SHP77 (cell line): ENCODE data around the gene GNAO1.

ENCODE experiments used
- DNase-seq, 2 experiments: peaks; one replicate each; lab custom pipeline; 2025; lab: John Stamatoyannopoulos, UW

Gene GNAO1

DNA sequence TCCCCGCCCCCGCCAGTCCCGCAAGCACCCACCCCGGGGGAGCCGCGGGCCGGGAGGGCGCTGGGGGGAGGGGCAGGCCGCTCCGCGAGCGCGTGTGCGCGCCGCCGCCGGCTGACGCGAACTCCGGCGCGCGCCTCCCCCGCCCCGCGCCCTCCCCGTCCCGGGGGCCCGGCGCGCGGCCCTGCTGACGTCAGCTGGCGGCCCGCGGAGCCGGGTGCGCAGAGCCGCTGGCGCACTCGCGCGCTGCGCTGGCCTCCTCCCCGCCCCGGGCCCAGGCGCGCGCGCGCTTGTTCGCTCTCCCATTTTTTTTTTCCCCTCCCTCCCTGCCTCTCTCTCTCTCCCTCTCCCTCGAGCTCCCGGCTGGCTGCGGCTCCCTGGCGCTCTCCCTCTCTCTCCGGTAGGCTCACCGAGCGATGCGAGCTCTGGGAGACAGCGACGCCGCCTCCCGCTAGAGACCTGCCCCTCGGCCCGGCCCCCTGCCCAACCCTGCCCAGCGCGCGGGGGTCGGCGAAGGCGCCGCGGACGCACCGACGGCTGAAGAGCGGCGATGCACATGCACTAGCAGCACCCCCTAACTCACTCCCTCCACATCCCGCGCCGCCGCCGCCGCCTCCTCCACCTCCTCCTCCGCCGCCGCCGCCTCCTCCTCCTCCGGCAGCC is at the start of gene GNAO1:
GNAO1 (plus strand) TSS at position 334 of the 660 bp plus-strand sequence. CDS start 747 bp downstream, outside the sequence.
- DNase-seq, result peak; percentile 69 to 81

DNA sequence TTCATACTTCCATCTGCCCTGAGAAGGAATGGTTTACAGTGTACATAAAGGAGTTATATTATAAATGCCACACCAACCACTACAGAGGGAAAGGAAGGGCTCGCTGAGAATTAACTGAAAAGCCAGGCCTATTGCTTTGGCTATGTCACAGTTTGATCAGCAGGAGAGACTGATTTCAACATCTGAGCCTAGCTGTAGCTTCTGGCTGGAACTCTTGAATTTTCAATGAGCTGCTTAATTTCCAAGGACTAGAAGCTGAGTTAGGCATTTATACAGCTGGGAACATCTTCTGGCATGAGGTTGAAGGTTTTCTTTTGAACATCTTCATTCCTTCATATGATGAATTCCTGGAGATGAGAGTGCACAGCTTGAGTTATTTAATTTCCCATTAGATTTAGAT is 47.6 kb upstream of the GNAO1 start:
- no peak for DNase-seq

DNA sequence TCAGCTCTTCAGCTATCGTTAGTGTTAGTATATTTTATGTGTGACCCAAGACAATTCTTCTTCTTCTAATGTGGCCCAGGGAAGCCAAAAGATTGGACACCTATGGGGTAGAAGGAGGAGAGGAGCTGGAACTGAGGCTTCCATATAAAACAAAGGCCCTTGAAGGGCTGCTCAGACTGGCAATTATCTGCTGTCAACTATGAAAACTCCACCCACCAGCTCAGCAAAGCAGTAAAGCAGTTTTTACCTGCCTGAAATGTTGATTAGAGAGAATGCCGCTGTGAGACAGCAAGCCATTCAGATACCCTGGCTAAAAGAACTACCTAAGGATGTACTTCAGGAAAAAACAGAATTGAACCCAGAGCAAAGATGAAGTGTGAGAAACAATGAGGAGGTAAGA is 45.9 kb upstream of the GNAO1 start:
- no peak for DNase-seq

DNA sequence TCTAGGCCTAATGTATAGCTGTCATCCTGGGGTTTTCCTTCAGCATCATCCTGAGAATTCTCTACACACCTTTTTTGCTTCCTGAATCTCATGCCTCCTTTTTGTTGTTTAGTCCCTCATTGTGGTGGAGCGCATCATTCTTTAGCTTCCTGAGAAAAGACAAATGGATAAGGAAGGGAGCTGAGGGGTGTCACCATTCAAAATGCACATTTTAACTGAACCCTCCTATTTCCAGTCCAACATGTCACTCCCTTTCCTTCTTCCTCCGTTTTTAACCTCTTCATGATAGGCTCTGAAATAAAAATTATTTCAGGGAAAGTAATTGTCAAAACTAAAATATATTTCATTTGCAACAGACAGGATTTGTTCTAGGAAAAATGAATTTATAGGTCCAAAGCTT is 39.7 kb upstream of the GNAO1 start:
- no peak for DNase-seq

DNA sequence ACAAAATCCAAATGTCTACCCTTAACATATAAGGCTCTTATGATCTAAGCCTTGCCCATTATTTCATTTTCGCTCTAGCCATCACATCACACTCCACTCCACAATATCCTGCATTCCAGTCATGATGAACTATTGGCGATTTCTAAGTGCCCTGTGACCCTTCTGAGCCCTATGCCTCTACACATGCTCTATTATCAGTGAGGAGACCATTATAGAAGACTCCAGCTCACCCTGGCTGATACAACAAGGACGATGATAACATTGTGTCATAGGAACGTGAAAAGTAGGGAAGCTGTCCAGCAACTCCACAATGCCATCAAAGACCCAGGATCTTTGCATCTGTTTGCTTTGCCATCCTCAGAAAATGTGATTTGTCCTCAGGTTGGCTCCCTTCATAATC is 29.6 kb upstream of the GNAO1 start:
- no peak for DNase-seq

DNA sequence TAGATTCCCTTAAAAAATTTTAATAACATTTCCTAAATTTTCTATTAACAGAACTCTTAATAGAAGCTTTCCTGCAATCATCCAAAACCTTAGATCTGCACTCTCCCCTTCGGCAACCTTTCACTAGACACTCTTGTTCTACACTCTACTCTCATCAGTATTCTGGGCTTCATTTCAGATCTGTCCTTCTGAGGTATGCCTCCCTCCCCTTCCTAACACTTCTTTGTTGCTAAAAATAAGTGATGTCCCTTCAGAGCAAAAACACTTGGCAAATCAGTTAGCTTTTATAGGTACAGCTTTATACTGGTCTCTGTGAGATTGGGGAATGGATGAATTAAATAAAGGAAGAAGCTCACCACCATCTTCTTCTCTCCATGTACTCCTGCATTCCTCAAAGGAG is 28.2 kb upstream of the GNAO1 start:
- no peak for DNase-seq

DNA sequence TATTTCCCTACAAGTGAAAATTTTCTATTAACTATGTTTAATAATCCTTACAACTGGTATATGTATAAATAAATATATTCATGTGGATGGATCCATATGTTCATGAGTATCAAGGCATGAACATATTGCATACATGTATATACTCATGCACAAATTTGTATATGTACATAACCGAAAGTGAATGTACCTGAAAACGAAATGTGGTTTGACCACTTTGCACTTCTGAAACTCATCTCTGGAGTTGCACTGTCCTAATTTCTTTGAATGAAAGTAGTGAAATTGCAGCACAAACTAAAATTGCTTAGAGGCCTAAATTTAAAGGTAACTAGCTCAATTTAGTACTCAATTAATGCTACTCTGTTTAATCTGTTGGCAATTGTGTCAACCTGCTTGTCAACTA is 27.4 kb upstream of the GNAO1 start:
- no peak for DNase-seq

DNA sequence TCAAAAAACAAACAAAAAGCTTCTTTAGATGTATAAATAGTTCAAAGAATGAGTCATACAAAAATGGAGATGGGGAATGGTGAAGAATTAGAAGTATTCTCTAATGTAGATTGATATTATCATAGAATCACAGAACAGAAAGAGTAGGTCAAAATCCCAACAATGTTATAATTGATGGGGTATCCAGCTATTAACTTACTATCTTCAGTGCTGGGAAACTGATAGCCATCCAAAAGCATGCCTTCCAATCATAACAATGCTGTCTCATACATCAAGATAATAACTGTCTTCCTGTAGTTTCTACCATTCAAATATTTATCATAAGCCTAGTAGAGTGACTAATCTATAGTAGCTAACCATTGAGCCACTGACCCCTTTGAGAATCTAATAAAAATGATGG is 26.7 kb upstream of the GNAO1 start:
- no peak for DNase-seq

DNA sequence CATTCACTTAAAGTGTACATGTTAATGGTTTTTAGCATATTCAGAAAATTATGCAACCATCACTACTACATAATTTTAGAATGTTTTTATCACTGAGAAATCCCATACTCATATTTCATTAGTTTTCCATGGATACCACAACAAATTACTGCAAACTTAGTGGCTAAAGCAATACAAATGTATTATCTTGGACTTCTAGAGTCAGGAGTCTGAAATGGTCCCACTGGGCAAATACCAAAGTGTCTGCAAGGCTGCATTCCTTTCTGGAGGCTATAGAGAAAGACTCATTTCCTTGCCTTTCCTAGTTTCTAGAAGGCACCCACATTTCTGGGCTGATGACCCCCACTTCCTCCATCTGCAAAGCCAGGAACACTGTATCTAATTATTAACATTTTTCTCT is 16.9 kb upstream of the GNAO1 start:
- DNase-seq, result no peak

DNA sequence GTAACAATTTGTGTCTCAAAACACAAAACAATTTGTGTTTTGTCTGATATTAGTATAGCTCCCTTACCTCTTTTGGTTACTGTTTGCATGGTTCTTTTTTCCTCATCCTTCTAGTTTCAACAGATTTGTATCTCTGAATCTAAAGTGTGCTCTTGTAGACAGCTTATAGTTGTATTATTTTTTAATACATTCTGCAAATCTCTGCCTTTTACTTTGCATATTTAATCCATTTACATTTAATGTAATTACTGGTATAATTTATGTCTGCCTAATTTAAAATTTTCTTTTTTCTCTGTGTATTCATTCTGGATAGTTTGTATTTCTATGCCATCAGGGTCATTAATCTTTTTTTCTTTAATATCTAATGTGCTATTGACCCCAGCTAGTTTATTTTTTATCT is 9.9 kb upstream of the GNAO1 start:
- DNase-seq, result no peak

DNA sequence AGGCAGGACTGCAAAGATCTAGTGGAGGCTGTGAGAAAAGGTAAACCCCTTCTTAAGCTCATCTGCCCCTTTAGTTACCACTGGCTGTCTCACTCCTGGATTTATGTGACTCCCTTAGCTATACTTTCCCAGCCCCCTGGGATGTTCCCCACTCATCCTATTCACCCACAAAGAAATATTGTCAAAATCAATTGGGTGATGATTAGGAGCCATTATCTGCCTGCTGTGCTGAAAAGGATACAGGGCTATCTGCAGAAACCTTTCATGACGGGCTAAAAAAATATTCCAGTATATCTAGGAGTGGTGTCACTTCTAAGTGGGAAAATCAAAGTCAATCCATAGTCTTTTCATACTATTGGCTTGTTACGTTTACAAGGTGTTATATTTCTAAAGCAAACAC is 8.0 kb upstream of the GNAO1 start:
- DNase-seq, result no peak

DNA sequence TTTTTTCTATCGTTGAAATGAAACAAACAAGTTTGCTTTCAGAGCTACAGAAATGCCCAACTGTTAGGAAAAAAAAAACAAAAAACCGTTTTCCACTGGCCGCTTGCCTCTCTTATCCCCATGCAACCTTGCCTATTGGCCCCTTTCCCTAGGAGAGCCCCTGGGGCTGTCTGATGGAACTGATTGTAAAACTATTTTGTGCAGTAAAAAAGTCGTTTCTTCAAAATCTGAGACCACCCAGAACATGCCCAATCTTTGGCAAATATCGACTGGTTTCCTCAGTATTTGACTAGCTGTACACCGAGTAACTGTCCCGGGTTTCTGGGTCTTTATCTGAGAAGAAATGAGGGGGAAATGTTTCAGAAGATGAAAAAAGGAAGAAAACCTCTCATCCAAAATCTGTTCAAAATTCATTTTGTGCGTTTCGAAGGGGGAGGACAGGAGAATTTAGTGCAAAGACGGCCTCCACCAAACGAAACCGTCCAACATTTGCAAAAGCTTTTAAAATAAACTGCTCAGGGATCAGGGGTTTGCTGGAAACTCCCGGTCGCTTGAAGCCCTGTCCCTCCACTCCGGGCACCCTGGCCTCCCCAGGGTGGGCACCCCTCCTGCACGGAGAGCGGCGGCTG is 1.1 kb upstream of the GNAO1 start:
- no peak for DNase-seq

DNA sequence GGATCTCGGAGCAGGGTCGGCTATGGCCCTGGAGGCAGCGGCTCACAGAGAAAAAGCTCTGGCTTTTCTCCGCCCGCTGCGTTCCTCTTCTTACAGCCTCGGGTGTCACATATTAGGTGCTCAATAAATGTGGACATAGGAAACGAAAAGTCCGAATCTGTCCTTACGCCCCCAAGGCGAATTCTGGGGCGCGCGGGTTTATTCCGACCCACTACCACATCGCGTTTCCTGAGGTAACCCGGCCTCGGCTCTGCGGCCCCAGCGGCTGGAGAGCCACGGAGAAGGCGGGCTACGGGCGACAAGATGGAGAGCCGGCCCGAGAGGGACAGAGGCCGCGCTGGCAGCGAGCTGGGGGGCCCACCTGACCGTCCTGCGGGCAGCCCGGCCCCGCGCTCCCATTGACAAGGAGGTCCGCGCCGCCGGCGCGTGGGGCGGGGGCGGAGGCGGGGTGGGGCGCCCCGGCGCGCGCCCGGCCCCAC is 573 bp upstream of the GNAO1 start:
- peak in 1 of 2 experiments; percentile 81 for DNase-seq

DNA sequence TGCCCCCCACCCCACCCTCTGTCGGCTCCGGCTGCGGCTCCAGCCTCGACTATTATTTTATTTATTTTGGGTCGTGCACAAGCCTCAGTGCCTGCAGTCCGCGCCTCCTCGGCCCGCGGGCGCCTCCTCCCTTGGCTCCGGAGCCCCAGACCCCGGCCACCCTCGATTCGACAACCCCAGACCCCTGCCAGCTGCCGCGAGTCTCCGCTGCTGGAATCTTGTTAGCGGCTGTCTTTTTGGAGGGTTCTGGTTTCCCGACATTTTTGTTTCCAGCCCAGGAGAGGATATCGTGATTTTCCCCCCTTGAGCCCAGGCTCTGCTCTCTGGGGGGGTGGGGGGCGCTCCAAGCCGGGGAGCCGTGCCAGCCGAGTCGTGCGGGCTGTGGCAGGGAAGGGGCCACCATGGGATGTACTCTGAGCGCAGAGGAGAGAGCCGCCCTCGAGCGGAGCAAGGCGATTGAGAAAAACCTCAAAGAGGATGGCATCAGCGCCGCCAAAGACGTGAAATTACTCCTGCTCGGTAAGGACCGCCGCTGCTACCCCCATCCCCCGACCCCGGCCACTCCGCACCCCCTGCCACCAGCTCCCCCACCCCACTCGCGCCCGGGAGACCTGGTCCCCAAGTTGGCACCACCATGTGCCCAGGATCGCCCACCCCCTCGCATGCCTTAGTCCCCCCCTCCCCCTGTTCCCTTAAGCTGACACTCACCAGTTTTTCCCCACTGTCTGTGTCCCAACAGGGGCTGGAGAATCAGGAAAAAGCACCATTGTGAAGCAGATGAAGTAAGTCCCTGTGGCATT is 746 bp downstream of the GNAO1 start:
- no peak for DNase-seq

DNA sequence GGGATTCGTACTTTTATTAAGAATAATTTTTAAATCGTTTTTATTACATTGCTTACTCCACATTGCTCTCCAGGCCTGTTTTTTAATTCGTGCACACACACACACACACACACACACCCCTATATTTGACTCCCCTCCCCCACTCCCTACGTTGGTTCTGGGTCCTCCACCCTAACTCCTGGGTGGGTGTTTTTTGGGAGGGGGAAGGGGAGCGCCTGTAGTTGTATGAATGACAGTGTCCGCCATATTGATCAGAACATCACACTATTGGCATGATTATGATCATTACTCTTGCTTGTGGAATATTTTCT is 1.3 kb downstream of the GNAO1 start:
- DNase-seq, result no peak

DNA sequence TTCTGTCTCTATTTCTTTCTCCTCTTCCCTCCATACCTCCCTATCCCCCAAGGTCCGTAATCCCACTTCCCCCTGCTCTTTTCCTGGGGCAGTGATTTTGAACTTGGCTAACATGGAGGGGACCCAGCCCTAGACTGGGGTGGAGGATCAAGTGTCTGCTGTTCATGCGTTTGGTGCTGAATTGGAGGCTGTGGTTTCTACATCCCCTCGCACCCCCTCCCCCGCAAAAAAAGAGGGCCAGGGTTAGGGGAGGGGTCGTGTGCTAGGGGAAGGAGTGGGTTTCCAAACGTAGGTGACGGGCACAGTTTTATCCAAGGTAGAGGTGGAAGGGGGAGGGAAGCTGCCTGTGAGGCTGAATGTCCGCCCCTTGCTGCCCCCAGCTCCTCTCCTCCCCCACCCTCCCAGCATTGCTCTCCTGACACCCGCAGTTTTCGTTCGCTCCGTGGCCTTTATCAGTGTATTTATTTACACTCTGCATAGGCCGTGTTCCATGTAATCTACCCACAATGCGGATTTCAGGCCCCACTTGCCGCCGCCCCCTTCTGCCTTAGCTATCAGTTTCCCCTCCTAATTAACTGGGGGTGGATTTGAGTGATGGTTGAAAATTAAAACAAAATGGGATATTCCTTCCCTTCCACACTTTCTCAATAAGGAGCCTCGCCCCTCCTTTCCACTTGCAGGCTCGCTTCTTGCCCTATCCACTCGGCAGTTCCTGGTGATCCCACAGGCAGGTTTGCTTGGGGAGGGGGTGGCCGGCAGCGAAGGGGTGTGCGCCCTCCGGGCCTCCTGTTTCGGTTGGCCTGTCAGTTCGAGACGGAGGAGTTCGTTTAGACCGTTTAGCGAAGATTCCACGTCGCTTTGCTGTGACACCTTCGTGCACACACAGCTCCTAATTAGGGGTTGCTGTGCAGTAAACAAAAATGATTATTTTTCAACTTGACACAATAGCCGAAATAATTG is 2.0 kb downstream of the GNAO1 start:
- DNase-seq, result no peak

DNA sequence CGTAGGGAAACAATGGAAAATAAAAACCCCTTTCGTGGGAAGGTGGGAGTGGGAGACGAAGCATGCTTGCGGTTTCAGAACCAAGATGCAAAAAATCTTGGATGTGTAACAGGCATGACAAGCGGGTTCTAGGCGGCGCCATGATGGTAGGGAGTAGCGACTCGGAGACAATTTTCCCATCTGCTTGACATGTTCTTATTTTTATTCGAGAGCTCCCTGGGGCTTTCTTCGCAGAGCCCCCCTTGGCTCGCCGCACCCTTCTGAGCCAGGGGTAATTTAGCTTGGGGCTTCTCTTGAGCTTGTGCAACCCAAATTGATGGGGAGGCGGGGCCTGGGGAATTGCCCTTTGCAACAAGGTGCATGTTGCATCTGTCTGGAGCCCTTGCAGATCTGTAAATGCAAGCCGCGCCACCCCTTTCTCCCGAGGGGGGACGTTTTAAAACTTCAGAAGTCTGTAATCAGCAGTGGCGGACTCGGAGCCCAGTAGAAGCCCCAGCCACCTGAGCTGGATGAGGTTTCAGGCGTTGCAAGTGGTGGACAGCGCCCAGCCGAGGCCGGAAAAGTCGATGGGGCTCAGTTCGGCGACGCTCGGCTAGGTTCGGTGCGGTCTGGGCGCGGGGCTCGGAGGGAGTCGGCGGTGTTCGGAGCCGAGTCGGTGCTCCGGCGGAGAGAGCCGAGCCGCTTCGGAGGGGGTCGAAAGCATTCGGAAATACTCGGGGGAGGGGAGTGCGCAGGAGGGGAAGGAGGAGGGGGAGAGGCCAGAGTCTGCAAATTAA is 2.9 kb downstream of the GNAO1 start:
- DNase-seq, result peak; percentile 77

DNA sequence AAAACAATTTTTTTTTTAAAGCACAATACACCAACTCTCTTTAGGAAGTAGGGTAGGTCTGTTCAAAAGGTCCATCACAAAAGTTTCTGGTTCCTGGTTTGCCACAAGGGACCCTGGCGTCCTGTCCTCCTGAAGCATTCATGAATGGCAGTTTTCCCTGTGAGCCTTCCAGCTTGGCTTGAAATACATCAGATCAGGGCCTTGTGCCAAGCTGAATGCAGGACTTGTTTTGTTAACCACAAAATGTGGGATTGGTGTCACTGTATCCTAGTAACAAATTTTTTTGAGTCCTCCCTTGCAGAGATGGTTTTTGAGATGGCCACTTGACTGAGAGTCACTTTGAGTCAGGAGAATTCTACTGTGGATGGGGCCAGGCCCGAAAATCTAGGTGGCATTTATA is 3.9 kb downstream of the GNAO1 start:
- no peak for DNase-seq

DNA sequence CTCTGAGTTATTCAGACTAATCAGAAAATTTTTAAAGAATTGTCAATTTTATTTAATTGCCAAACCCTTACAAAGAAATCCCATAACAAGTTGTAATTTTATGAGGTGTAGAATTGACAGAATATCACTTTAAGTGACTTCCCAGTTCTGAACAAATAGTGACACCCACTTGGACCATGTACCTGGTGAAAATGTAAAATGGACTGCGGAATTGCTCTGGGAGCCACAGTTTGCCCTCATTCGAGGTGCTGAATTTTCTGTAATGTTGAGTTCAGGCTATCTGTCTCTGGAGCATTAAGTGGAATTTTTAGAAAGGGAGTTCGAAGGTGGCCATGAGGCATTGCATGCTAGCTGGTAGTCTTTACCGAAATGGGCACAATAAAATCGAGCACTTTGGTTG is 5.1 kb downstream of the GNAO1 start:
- no peak for DNase-seq

DNA sequence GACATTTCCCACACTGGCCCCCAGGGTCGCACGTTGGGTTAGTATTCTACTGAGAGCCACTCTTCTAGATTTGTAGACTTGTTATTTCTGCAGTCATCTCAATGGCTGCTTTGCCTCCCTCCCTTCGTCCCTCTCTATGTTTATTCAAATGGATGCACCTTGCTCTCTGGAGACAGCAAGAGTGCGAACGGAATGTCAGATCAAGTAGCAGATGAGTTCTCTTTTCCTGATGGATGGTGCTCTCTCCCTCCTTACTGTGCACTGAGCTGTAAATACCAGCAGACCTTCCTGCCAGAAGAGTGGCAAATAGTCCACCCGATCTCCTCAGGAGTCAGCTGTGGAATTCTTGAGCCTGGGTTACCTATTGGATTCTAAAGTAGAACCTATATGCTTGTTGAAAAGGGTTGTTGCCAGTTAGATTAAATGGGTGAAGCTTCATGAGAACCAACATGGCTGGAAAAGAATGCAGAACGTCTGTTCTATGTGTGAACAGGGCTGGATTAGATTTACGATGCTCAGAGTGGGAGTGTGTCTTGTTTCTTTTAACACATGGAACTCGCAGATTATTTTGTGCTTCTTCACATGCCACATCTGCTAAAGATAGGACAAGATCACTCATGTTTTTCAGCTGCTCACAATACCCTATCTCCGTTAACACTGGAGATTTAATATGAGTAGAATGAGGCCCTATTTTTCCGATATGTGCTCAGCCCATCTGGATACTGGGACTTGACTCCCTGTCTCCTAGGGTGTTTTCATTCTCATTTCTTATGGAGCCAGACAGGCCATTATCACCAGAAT is 6.1 kb downstream of the GNAO1 start:
- no peak for DNase-seq
